Mucosa of stomach (tissue), 1 donor: ENCODE results near the gene DNMBP.
"Not testable (repeated sequence)": the region's sequence is repeated elsewhere in the genome, so short reads cannot be mapped to it uniquely, and the experiment has no call there.

Experiments
- H3K27me3 ChIP-seq: one replicate; pipeline ENCODE4 v1.7.0; 2013; ENCODE audit warnings: mild to moderate bottlenecking, low read length; ENCODE audit not compliant: control insufficient read depth, insufficient read depth
- H3K36me3 ChIP-seq: one replicate; pipeline ENCODE4 v1.7.0; 2013; ENCODE audit warnings: low read length; ENCODE audit not compliant: control insufficient read depth, insufficient read depth
- H3K4me1 ChIP-seq: one replicate; pipeline ENCODE4 v1.7.0; 2013; ENCODE audit warnings: mild to moderate bottlenecking, low read length; ENCODE audit not compliant: control insufficient read depth, insufficient read depth
- H3K4me3 ChIP-seq: one replicate; pipeline ENCODE4 v1.7.0; 2013; ENCODE audit warnings: low read length
- H3K9ac ChIP-seq: one replicate; pipeline ENCODE4 v1.7.0; 2013; ENCODE audit warnings: mild to moderate bottlenecking, low read length, moderate library complexity
- H3K9me3 ChIP-seq: one replicate; pipeline ENCODE4 v1.7.0; 2013; ENCODE audit warnings: mild to moderate bottlenecking, low read length, moderate library complexity; ENCODE audit not compliant: control insufficient read depth
- donor health status: Pancreatic carcinoma.

The DNMBP gene

GRCh38 chr10:100033766-100034418 lies 24.1 kb upstream of the DNMBP start:
- peaks cover 15% of the 10 kb centered on the region for H3K4me1 ChIP-seq
- H3K9me3 ChIP-seq: no peaks in the 10 kb centered on the region
- no peaks in the 10 kb centered on the region for H3K36me3 ChIP-seq
- H3K4me3 ChIP-seq: no peak overlapping the region
- H3K9ac ChIP-seq: no peak overlapping the region
- no peaks in the 10 kb centered on the region for H3K27me3 ChIP-seq

- no peaks in the 10 kb centered on the region for H3K36me3 ChIP-seq
- no peaks in the 10 kb centered on the region for H3K27me3 ChIP-seq
- H3K9me3 ChIP-seq: no peaks in the 10 kb centered on the region
- no peaks in the 10 kb centered on the region for H3K4me1 ChIP-seq
- no peak overlapping the region for H3K4me3 ChIP-seq
- no peak overlapping the region for H3K9ac ChIP-seq
Observed at GRCh38 chr10:100027416-100027815, 17.7 kb upstream of the DNMBP start.

- Histone ChIP-seq H3K4me3 (no peak overlapping the region), H3K36me3 (no peaks in the 10 kb centered on the region), H3K9ac (no peak overlapping the region), H3K4me1 (peaks cover 4% of the 10 kb centered on the region), H3K9me3 (no peaks in the 10 kb centered on the region), H3K27me3 (no peaks in the 10 kb centered on the region)
Observed at GRCh38 chr10:100025576-100025975, 15.8 kb upstream of the DNMBP start.

GRCh38 chr10:100024748-100025147 lies 15.0 kb upstream of the DNMBP start:
- peaks cover 12% of the 10 kb centered on the region for H3K4me1 ChIP-seq
- H3K4me3 ChIP-seq: no peak overlapping the region
- H3K9me3 ChIP-seq: no peaks in the 10 kb centered on the region
- no peak overlapping the region for H3K9ac ChIP-seq
- no peaks in the 10 kb centered on the region for H3K27me3 ChIP-seq
- no peaks in the 10 kb centered on the region for H3K36me3 ChIP-seq

GRCh38 chr10:100022403-100022802 lies 12.7 kb upstream of the DNMBP start:
- H3K27me3 ChIP-seq: no peaks in the 10 kb centered on the region
- no peaks in the 10 kb centered on the region for H3K36me3 ChIP-seq
- H3K9ac ChIP-seq: no peak overlapping the region
- peaks cover 18% of the 10 kb centered on the region for H3K4me1 ChIP-seq
- no peaks in the 10 kb centered on the region for H3K9me3 ChIP-seq
- H3K4me3 ChIP-seq: no peak overlapping the region

GRCh38 chr10:100021322-100021721 lies 11.6 kb upstream of the DNMBP start:
- H3K9me3 ChIP-seq: no peaks in the 10 kb centered on the region
- H3K27me3 ChIP-seq: no peaks in the 10 kb centered on the region
- no peak overlapping the region for H3K4me3 ChIP-seq
- H3K9ac ChIP-seq: no peak overlapping the region
- peaks cover 18% of the 10 kb centered on the region for H3K4me1 ChIP-seq
- no peaks in the 10 kb centered on the region for H3K36me3 ChIP-seq

GRCh38 chr10:100020886-100021253 lies 11.1 kb upstream of the DNMBP start:
- no peak overlapping the region for H3K9ac ChIP-seq
- no peak overlapping the region for H3K4me3 ChIP-seq
- no peaks in the 10 kb centered on the region for H3K9me3 ChIP-seq
- no peaks in the 10 kb centered on the region for H3K27me3 ChIP-seq
- H3K36me3 ChIP-seq: no peaks in the 10 kb centered on the region
- H3K4me1 ChIP-seq: peaks cover 18% of the 10 kb centered on the region

- Histone ChIP-seq H3K27me3 (no peaks in the 10 kb centered on the region), H3K36me3 (no peaks in the 10 kb centered on the region), H3K4me1 (peaks cover 18% of the 10 kb centered on the region), H3K9ac (no peak overlapping the region), H3K4me3 (no peak overlapping the region), H3K9me3 (no peaks in the 10 kb centered on the region)
Observed at GRCh38 chr10:100020142-100020885, 10.6 kb upstream of the DNMBP start.

- no peaks in the 10 kb centered on the region for H3K27me3 ChIP-seq
- H3K4me3 ChIP-seq: no peak overlapping the region
- no peak overlapping the region for H3K9ac ChIP-seq
- no peaks in the 10 kb centered on the region for H3K9me3 ChIP-seq
- peaks cover 18% of the 10 kb centered on the region for H3K4me1 ChIP-seq
- no peaks in the 10 kb centered on the region for H3K36me3 ChIP-seq
Observed at GRCh38 chr10:100019787-100020141, 10.0 kb upstream of the DNMBP start.

GRCh38 chr10:100014071-100014762 lies 4.5 kb upstream of the DNMBP start:
- Histone ChIP-seq H3K9ac (no peak overlapping the region), H3K36me3 (no peaks in the 10 kb centered on the region), H3K9me3 (no peaks in the 10 kb centered on the region), H3K4me1 (peaks cover under 1% of the 10 kb centered on the region), H3K4me3 (no peak overlapping the region), H3K27me3 (no peaks in the 10 kb centered on the region)

- no peaks in the 10 kb centered on the region for H3K27me3 ChIP-seq
- H3K9ac ChIP-seq: no peak overlapping the region
- no peak overlapping the region for H3K4me3 ChIP-seq
- H3K36me3 ChIP-seq: no peaks in the 10 kb centered on the region
- no peaks in the 10 kb centered on the region for H3K9me3 ChIP-seq
- H3K4me1 ChIP-seq: peaks cover 5% of the 10 kb centered on the region
Observed at GRCh38 chr10:100013621-100014020, 3.9 kb upstream of the DNMBP start.

- not testable (repeated sequence) for H3K36me3 ChIP-seq, H3K9ac ChIP-seq, H3K27me3 ChIP-seq, H3K9me3 ChIP-seq, H3K4me3 ChIP-seq
- peaks cover 13% of the 10 kb centered on the region for H3K4me1 ChIP-seq
Observed at GRCh38 chr10:100011906-100012305, 2.2 kb upstream of the DNMBP start.
